Common myeloid progenitor, CD34-positive (primary cell): ENCODE measurements around the gene ELL.
"Not testable (repeated sequence)": the region's sequence is repeated elsewhere in the genome, so short reads cannot be mapped to it uniquely, and the experiment has no call there.

Source experiments
- CTCF ChIA-PET: fragments of 350-600 bp; sonication (Branson Sonifier 250); formaldehyde crosslinking; loops from one replicate; lab custom pipeline; 2021; ENCODE audit warnings: antibody characterized with exemption; lab: Charles Lee
- POLR2A ChIA-PET: fragments of 350-600 bp; sonication (Branson Sonifier 250); formaldehyde crosslinking; loops from one replicate; lab custom pipeline; 2021; ENCODE audit warnings: antibody characterized with exemption; lab: Charles Lee
- DNase-seq, 3 donors: peaks; one replicate each; pipeline versions ENCODE4 v3.0.0 to v3.0.0-alpha.2; 2013
- H3K27ac ChIP-seq, 2 experiments: 1 replicate in 1 of 2; 2 replicates in 1 of 2; pipeline ENCODE4 v1.7.0; 2013; ENCODE audit warnings: inconsistent platforms in 2 of 2, low read length in 2 of 2, mild to moderate bottlenecking in 2 of 2, low read depth in 1 of 2, moderate library complexity in 1 of 2; ENCODE audit not compliant: severe bottlenecking in 2 of 2, insufficient read depth in 1 of 2, poor library complexity in 1 of 2
- H3K27me3 ChIP-seq, 5 experiments: replicated peaks in 2 of 5; 1 replicate in 3 of 5; 2 replicates in 2 of 5; pipeline versions ENCODE4 v1.6.1 to v1.7.0; 2013; ENCODE audit warnings: low read length in 4 of 5, mild to moderate bottlenecking in 2 of 5, moderate library complexity in 2 of 5, inconsistent platforms in 1 of 5; ENCODE audit not compliant: insufficient read depth in 5 of 5, control insufficient read depth in 4 of 5
- H3K36me3 ChIP-seq, 4 experiments: 1 replicate in 2 of 4; 2 replicates in 2 of 4; pipeline versions ENCODE4 v1.6.1 to v1.7.0; 2013; ENCODE audit warnings: low read length in 3 of 4, control low read depth in 1 of 4, mild to moderate bottlenecking in 1 of 4; ENCODE audit not compliant: control insufficient read depth in 4 of 4, insufficient read depth in 4 of 4
- H3K4me1 ChIP-seq, 4 experiments: 1 replicate in 3 of 4; 2 replicates in 1 of 4; pipeline versions ENCODE4 v1.6.1 to v1.7.1; 2013; ENCODE audit warnings: low read length in 3 of 4, mild to moderate bottlenecking in 3 of 4, control low read depth in 1 of 4, inconsistent platforms in 1 of 4, moderate library complexity in 1 of 4; ENCODE audit not compliant: control insufficient read depth in 4 of 4, insufficient read depth in 4 of 4; ENCODE audit errors: control extremely low read depth in 1 of 4
- H3K4me3 ChIP-seq, 7 experiments: 1 replicate in 4 of 7; 2 replicates in 3 of 7; pipeline versions ENCODE4 v1.5.1 to v1.7.0; 2013; ENCODE audit warnings: mild to moderate bottlenecking in 7 of 7, low read length in 6 of 7, moderate library complexity in 6 of 7, inconsistent platforms in 2 of 7, low read depth in 2 of 7, control low read depth in 1 of 7; ENCODE audit not compliant: insufficient read depth in 4 of 7, control insufficient read depth in 1 of 7; ENCODE audit errors: extremely low read depth in 1 of 7
- H3K9me3 ChIP-seq, 5 experiments: 1 replicate in 4 of 5; 2 replicates in 1 of 5; pipeline versions ENCODE4 v1.6.1 to v1.7.1; 2013; ENCODE audit warnings: low read length in 4 of 5, mild to moderate bottlenecking in 2 of 5, inconsistent platforms in 1 of 5, low read depth in 1 of 5, moderate library complexity in 1 of 5; ENCODE audit not compliant: control insufficient read depth in 4 of 5, insufficient read depth in 2 of 5; ENCODE audit errors: control extremely low read depth in 1 of 5
- WGBS: methylation state at CpG from one replicate; pipeline ENCODE4 v1.1.5; 2013; ENCODE audit not compliant: insufficient coverage; 5-methylcytosine and 5-hydroxymethylcytosine counted together

ELL gene

DNA sequence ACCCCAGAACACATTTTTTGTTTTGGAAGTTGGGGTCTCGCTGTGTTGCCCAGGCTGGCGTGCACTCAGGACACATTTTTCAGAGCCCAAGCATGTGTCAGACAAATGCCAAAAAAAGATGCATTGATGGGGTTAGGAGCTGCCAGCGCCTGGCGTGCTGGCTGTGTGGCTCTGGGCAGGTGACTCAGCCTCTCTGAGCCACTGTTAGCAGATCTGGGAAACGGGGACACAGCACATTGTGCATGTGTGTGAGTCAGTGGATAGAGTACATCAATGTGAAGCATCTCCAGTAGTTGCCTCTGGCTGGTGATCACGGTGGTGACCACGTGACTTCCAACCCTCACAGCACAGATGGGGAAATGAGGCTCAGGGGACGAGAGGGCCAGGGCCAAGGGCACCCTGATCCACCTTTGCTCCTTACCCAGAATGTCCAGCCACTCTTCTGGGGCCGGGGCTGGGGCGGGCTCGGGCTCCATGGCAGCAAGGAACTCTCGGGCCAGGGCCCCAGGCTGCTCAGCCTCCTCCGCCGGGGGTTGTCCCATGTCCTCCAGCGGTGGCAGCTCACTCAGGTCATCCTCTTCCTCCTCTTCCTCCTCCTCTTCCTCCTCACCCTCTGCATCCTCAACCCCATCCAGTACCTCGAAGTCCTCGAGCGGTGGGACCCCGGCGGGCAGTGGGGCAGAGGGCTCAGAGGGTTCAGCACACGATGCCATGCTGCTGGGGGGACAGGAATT is 19.6 kb upstream of the ELL start:
- Histone ChIP-seq H3K4me3 (no peak overlapping the region), H3K36me3 (peaks cover 5 to 46% (median 36%) of the 10 kb centered on the region in 4 experiments)
- DNase-seq: no peak

DNA sequence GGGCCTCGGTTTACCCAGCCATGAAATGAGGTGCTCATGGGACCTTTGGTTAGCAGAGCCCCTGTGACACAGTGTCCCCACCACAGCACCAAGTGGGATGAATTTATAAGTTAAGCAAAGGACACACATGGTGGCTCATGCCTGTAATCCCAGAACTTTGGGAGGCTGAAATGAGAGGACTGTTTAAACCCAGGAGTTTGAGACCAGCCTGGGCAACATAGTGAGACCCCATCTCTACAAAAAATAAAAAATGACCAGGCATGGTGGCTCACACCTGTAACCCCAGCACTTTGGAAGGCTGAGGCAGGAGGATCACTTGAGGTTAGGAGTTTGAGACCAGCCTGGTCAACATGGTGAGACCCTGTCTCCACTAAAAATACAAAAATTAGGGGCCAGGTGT is 18.3 kb upstream of the ELL start:
- H3K4me1 ChIP-seq: peaks cover 6 to 18% (median 15%) of the 10 kb centered on the region in 4 experiments
- peaks cover 8 to 56% (median 43%) of the 10 kb centered on the region in 4 experiments for H3K36me3 ChIP-seq
- DNase-seq, H3K27ac ChIP-seq, H3K4me3 ChIP-seq, POLR2A ChIA-PET, H3K27me3 ChIP-seq, H3K9me3 ChIP-seq: not testable (repeated sequence)
- CTCF ChIA-PET: interaction anchor here (1.1 kb wide), 1 partner anchor 62 kb away, joined by 3 read pairs; no protein-coding TSS in a partner anchor
- WGBS: no CpG with 5 or more reads among the region's 1 CpG

More for the DNA sequence above, 19.6 kb upstream of the ELL start:
- Histone ChIP-seq H3K9me3 (no peaks in the 10 kb centered on the region), H3K4me1 (peaks cover 6 to 18% (median 15%) of the 10 kb centered on the region in 4 experiments), H3K27me3 (no peaks in the 10 kb centered on the region), H3K27ac (peak overlapping the region in 1 of 2 experiments; percentile 43)
- ChIA-PET POLR2A (no interaction called here), CTCF (interaction anchor here (1.4 kb wide), 1 partner anchor 48 kb away, joined by 4 read pairs; the partner anchor contains the start of gene REX1BD)
- 96% methylated on average over 14 of the region's 21 CpGs for WGBS

DNA sequence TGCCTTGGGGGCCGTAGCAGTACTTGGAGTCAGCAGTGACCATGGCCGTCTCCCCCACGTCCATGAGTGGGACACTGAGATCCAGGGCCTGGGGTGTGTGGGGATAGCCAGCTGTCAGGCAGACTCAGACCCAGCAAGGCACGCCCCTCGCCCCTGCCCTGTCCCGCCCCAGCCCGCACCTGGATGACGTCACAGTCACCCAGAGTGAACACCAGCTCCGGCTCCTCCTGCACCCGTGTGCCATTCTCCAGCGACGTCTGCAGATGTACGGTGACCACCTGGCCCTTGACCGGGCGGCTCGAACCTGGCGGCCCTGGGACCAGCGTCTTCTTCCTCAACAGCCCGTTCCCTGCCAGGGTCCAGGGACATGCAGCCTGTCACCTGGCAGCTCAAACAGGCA is 17.5 kb upstream of the ELL start:
- Histone ChIP-seq H3K4me3 (no peak overlapping the region), H3K36me3 (peaks cover 8 to 59% (median 45%) of the 10 kb centered on the region in 4 experiments), H3K27ac (no peak overlapping the region), H3K9me3 (no peaks in the 10 kb centered on the region), H3K27me3 (no peaks in the 10 kb centered on the region), H3K4me1 (peaks cover 6 to 17% (median 15%) of the 10 kb centered on the region in 4 experiments)
- 98% methylated on average over 18 of the region's 19 CpGs for WGBS
- CTCF ChIA-PET: interaction anchor here (1.1 kb wide), 1 partner anchor 61 kb away, joined by 3 read pairs; no protein-coding TSS in a partner anchor
- DNase-seq: no peak
- POLR2A ChIA-PET: no interaction called here

DNA sequence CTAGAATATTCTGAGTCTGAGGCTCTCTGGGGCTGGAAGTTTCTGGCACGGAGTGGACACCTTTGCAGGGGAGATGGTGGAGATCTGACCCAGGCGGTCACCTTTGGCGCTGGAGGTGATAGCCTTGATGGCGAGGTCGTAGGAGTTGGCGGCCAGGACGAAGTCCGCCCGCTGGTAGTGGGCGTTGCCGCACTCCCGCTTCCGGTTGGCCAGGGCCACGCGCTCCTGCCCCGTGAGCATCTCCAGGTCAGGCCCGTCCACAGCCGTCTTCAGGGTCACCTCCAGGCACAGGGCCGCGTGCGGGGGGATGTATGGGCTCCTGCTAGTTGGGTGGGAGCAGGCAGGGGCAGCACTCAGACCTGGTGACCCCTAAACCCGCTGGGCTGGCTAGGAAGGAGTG is 16.2 kb upstream of the ELL start:
- no peak overlapping the region for H3K27ac ChIP-seq
- H3K4me1 ChIP-seq: peaks cover 3 to 10% (median 8%) of the 10 kb centered on the region in 4 experiments
- no peak for DNase-seq
- no peaks in the 10 kb centered on the region for H3K27me3 ChIP-seq
- H3K36me3 ChIP-seq: peaks cover 8 to 63% (median 47%) of the 10 kb centered on the region in 4 experiments
- no peak overlapping the region for H3K4me3 ChIP-seq
- WGBS: over 99% methylated on average over 21 of the region's 22 CpGs
- POLR2A ChIA-PET: no interaction called here
- H3K9me3 ChIP-seq: no peaks in the 10 kb centered on the region
- CTCF ChIA-PET: interaction anchor here (1.2 kb wide), 1 partner anchor 9 kb away, joined by 3 read pairs; no protein-coding TSS in a partner anchor

DNA sequence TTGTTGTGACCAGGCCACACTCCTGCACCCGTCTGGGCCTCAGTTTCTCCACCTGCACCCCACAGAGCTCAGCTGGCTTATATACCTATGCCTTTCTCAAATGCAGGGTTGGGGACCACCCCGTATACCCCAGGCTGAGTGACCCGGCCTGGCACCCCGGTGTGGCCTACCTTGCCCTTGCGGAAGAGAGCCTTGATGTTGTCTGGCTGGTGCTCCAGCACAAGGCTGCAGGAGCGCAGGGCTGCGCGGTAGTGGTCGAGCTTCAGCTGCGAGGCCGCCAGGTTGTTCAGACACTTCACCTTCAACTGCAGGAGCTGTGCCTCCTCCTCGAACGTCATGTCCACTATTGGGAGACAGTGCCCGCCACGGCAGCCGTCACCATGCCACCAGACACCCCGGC is 15.6 kb upstream of the ELL start:
- peaks cover 3 to 7% (median 5%) of the 10 kb centered on the region in 4 experiments for H3K4me1 ChIP-seq
- CTCF ChIA-PET: interaction anchor here (1.2 kb wide), 1 partner anchor 10 kb away, joined by 3 read pairs; no protein-coding TSS in a partner anchor
- DNase-seq: no peak
- POLR2A ChIA-PET: no interaction called here
- no peak overlapping the region for H3K27ac ChIP-seq
- no peak overlapping the region for H3K4me3 ChIP-seq
- WGBS: 97% methylated on average over 17 of the region's 17 CpGs
- H3K9me3 ChIP-seq: no peaks in the 10 kb centered on the region
- no peaks in the 10 kb centered on the region for H3K27me3 ChIP-seq
- peaks cover 11 to 70% (median 50%) of the 10 kb centered on the region in 4 experiments for H3K36me3 ChIP-seq

DNA sequence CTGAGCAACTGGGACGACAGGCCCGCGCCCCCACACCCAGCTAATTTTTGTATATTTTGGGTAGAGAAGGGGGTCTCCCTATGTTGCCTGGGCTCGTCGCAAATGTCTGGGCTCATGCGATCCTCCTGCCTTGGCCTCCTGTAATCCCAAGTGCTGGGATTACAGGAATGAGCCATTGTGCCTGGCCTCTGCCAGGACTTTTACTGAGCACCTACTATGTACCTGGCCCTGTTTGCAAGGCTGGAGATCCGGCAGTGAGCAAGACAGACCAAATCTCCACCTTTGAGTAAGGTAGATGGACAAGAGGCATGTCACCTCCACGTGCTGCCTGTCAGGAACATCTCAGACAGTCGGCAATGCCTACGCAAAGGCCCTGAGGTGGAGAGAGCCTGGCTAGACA is 14.6 kb upstream of the ELL start:
- ChIA-PET CTCF (no interaction called here), POLR2A (interaction anchor here (1.1 kb wide), 1 partner anchor 15 kb away, joined by 3 read pairs; the partner anchor contains the start of gene ELL)
- Histone ChIP-seq H3K36me3 (peaks cover 14 to 75% (median 56%) of the 10 kb centered on the region in 4 experiments), H3K4me1 (no peaks in the 10 kb centered on the region), H3K9me3 (no peaks in the 10 kb centered on the region), H3K27ac (no peak overlapping the region), H3K4me3 (no peak overlapping the region), H3K27me3 (no peaks in the 10 kb centered on the region)
- no peak for DNase-seq
- 100% methylated on average over 7 of the region's 10 CpGs for WGBS

DNA sequence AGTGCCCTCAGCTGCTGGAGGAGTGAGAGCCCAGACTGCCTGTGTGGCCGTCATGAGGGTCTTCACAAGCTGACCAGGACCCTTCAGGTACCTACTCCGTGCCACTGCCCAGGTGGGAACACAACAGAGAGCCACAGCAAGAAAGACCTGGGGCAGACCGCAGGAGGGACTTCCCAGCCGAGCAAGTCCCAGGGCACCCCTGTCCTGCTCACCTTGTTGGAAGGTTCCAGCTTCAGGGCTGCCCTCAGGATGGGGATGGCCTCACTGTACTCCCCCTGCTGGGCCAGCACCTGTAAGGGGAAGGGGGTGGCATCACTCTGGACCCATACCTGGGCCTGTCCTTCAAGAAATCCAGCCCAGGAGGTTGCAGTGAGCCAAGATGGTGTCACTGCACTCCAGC is 11.2 kb upstream of the ELL start:
- WGBS: 100% methylated on average over 3 of the region's 4 CpGs

More for the DNA sequence above, 11.2 kb upstream of the ELL start:
- H3K4me1 ChIP-seq: no peaks in the 10 kb centered on the region
- POLR2A ChIA-PET: no interaction called here
- CTCF ChIA-PET: interaction anchor here (1.0 to 1.3 kb wide), 3 partner anchors 13 to 82 kb away, joined by 3 to 5 read pairs (median 3); no protein-coding TSS in a partner anchor
- no peak overlapping the region for H3K4me3 ChIP-seq
- no peaks in the 10 kb centered on the region for H3K9me3 ChIP-seq
- DNase-seq: no peak
- H3K27ac ChIP-seq: no peak overlapping the region
- H3K36me3 ChIP-seq: peaks cover 14 to 52% (median 36%) of the 10 kb centered on the region in 4 experiments
- H3K27me3 ChIP-seq: no peaks in the 10 kb centered on the region
